Activated CD8-positive, alpha-beta memory T cell treated with anti-CD3 and anti-CD28 coated beads for 4 hours (primary cell): Measurements from ENCODE around the gene WDTC1.
A peak's percentile ranks its signal among the peaks of the same experiment; 100 is the strongest.
"Not testable (repeated sequence)": the region's sequence is repeated elsewhere in the genome, so short reads cannot be mapped to it uniquely, and the experiment has no call there.

Experiments
- DNase-seq, 2 donors: peaks; one replicate each; pipeline ENCODE4 v3.0.0-alpha.2; 2020; ENCODE audit warnings: low read depth in 2 of 2

Gene WDTC1

DNA sequence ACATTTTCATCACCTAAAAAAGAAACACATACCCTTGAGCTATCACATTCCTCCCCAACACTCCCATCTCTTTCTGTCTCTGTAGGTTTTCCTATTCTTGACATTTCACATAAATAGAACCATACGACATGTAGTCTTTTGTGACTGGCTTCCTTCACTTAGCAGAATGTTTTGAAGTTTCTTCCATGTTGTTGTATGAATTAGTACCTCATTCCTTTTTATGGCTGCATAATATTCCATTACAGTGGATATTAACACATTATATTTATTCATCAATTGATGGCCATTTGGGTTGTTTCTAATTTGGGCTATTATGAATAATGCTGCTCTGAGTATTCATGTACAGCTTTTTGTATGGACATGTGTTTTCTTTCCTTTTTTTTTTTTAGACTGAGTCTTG is 11.8 kb downstream of the WDTC1 start:
- DNase-seq = no peak

- no peak for DNase-seq
Observed at GRCh38 chr1:27253596-27253995, 19.2 kb downstream of the WDTC1 start.

- DNase-seq = no peak
Observed at GRCh38 chr1:27255136-27255535, 20.7 kb downstream of the WDTC1 start.

GRCh38 chr1:27257155-27257554 is 22.7 kb downstream of the WDTC1 start:
- DNase-seq = no peak

GRCh38 chr1:27258598-27258997 is 24.2 kb downstream of the WDTC1 start:
- no peak for DNase-seq

DNA sequence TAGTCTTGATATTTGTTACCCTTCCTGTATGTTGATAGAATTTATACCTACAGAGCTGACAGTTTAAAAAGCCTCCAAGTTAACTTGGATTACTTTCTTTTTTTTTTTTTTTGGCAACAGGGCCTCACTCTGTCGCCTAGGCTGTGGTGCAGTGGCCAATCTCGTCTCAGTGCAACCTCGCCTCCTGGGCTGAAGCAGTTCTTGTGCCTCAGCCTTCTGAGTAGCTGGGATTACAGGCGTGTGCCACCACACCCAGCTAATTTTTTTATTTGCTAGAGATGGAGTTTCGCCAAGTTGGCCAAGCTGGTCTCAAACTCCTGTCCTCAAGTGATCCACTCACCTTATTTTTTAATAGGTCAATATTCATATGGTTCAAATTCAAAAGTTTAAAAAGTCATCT is 32.7 kb downstream of the WDTC1 start:
- DNase-seq = no peak

DNA sequence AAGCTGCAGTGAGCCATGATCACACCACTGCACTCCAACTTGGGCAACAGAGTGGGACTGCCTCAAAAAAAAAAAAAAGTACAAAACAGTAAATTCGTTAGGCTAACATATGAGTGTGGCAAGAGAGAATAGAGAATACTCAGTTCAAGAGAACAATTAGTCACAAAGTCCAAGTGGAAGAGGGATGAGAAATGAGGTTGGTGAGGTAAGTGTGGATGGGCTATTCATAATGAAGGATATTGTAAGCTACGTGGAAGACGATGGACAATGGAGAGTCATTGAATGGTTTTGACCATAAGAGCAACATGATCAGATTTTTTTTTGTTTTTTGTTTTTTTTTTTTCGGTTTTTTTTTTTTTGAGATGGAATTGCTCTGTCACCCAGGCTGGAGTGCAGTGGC is 34.8 kb downstream of the WDTC1 start:
- no peak for DNase-seq

DNA sequence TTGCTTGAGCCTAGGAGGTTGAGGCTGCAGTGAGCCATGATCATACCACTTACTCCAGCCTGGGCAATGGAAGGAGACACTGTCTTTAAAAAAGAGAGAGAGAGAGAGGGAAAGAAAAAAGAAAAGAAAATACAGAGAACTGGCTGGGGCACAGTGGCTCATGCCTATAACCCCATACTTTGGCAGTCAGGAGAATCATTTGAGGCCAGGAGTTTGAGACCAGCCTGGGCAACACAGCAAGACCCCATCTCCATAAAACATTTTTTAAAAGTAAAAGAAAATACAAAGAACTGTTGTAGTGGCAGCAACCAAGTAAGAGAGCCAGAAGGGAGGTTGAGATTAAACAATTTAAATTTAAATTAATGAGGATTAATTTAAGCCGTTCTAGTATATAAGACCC is 39.8 kb downstream of the WDTC1 start:
- DNase-seq = no peak

DNA sequence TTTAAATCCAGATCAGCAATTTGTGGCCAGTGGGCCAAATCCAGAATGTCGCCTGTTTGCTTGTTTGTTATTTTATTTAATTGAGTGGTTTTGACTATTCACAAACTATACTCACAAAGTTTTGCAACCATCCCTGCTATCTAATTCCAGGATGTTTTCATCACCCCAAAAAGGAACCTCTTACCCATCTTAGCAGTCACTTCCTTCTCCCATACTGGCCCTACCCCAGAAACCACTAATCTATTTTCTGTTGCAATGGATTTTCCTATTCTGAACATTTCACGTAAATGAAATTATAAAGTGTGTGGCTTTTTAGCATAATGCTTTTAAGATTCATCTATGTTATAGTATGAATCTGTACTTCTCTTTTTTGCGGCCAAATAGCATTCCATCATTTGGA is 41.3 kb downstream of the WDTC1 start:
- DNase-seq = no peak

- DNase-seq = peak; percentile 76 to 77
Observed at GRCh38 chr1:27284425-27285273, 50.2 kb downstream of the WDTC1 start.

- no peak for DNase-seq
Observed at GRCh38 chr1:27285274-27285660, 50.8 kb downstream of the WDTC1 start.

- not testable (repeated sequence) for DNase-seq
Observed at GRCh38 chr1:27285821-27286220, 51.4 kb downstream of the WDTC1 start.

- DNase-seq = not testable (repeated sequence)
Observed at GRCh38 chr1:27289125-27289524, 54.7 kb downstream of the WDTC1 start.

DNA sequence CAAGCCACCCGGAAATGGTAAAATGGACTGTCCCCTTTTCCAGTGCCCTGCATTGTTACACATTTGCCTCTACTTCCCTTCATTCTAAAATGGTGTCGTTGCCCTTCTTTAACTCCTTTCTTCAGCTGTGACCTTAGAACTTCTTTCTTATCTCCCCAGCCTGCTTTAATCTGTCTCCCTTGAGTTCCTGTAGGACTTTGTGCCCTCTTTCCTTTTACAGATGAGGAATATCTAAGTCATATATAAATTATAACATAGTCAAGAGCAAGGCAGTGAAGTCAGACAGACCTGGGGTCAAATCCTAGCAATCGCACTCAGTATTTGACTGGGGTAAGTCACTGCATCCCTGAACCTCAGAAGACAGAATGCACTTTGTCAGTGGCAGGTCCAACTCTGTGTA is 56.1 kb downstream of the WDTC1 start:
- DNase-seq = no peak

DNA sequence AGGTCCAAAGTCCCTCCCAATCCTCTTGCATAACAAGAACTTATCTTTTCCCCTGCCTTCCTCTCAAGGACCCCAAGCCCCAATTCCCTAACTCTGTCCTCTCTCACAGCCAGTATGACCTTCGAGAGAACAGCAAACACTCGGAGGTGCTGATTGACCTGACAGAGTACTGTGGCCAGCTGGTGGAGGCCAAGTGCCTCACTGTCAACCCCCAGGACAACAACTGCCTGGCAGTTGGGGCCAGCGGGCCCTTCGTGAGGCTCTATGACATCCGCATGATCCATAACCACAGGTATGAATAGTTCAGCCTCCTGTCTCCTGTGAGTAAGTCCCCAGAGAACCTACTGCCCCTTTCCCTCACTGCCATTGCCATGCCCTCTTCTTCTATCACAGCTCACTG is 57.7 kb downstream of the WDTC1 start:
- DNase-seq = no peak

- no peak for DNase-seq
Observed at GRCh38 chr1:27293915-27294314, 59.5 kb downstream of the WDTC1 start.

DNA sequence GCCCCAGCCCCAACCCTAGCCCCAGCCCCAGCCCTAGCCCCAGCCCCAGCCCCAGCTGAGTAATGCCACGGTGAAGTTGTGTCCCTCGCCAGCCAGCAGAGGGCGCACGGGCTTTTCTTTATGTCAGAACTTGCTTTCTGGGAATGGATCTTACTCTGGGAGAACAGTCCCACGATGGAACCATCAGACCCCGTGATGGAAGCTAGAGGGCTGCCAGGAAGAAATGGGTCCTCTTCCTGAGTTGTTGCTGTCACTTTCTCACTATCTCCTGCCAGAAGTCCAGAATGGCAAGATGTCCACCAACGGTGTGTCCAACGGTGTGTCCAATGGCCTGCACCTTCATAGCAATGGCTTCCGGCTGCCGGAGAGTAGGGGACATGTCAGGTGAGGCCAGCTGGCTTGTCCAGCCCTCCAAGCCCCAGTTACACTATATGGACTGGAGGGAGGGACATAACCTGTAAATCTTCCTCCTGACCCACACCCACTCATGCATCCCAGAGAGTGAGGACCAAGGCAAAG is 62.4 kb downstream of the WDTC1 start:
- DNase-seq = peak; percentile 31 to 39

DNA sequence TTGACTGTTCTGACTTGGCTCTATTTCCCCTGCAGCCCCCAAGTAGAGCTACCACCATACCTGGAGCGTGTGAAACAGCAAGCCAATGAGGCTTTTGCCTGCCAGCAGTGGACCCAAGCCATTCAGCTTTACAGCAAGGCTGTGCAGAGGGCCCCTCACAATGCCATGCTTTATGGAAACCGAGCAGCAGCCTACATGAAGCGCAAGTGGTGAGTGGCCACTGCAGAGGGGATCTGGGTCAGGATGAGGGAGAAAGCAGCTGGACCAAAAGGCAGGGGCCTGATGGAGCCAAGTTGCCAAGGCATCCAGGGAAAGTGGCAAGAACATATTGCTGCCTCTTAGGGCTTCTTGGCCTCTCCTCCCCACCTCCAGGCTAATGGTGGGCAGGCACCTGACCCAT is 63.5 kb downstream of the WDTC1 start:
- DNase-seq = no peak

- DNase-seq = no peak
Observed at GRCh38 chr1:27298632-27299384, 64.4 kb downstream of the WDTC1 start.

DNA sequence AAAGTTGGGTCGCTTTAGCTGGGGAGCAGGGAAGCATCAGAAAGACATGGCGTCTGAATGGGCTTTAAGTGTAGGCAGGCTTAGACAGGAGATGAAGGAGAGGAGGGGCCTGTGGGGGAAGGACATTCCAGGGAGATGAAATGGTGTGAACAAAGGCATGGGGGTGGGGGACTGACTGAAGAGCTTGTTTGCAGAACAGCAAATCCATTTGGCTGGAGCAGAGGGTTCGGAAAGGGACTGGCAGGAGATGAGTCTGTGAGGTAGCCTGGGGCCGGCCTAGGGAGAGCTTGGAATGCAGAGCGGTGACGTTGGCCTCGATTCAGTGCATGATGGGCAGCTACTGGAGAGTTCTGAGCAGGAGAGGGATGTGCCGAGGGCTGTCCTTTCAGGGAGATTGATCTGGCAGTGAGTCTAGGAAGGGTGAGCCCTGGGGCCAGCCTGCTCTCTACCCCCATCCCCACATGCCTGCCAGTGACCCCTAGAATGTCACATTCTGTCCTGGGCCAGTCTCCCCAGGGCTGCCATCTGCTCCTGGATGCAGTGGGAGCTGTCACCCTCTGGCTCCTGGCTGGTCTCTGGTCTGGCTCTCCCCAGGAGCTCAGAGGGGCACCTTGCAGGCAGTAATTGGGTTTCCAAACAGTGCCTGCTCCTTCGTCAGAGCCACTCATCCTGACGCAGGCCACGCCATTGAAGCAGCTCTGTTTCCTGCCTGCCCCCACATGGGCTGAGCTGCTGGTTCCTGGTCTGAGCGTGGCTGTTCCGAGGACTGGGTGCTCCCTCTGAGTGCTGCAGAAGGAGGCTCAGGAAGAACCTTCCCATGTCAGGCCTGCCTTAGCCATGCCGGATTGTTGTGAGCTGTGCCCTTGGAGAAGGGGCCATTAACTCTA is 65.2 kb downstream of the WDTC1 start:
- no peak for DNase-seq

DNA sequence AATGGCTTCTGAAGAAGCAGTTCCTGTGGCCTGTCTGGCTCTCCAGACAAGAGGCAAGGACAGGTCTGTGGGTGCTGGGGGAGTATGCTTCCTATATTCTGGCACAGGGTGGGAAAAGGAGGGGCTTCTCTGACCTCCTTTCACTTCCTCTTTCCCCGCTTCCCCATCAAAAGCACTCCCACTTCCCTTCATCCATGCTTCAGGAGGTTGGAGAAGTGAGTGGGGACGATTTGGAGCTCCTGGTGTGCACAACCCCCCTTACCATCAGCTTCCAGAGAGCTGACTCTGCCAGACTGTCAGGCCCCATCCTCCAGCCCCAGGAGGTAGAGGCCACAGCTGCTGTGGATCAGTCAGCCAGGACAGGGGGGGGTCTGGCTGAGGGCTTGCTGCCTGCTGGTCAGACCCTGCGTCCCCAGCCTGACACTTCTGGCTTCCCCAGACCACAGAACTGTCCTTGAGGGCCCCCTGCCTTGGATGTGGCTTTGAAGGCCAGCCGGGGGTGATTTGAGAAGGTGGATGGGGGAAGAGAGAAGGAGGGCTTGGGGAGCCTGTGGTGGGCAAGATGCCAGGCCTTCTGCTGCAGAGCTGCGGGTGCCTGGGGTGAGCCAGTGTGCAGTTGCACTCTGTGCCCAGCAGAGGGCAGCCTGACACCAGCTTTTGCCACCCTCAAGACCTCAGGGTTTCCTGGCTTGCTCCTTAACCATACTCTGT is 66.1 kb downstream of the WDTC1 start:
- DNase-seq = peak; percentile 53
